Stimulated activated CD8-positive, alpha-beta memory T cell treated with anti-CD3 and anti-CD28 coated beads, Interleukin-15, amount 100 ng/mL, for 1 hour (primary cell): ENCODE measurements around the gene MCMBP.

ENCODE experiments used
- DNase-seq: peaks from one replicate; pipeline ENCODE4 v3.0.0-alpha.2; 2020; ENCODE audit warnings: low read depth

MCMBP gene

GRCh38 chr10:119783665-119784027 is 89.0 kb downstream of the MCMBP start:
- no peak for DNase-seq

DNA sequence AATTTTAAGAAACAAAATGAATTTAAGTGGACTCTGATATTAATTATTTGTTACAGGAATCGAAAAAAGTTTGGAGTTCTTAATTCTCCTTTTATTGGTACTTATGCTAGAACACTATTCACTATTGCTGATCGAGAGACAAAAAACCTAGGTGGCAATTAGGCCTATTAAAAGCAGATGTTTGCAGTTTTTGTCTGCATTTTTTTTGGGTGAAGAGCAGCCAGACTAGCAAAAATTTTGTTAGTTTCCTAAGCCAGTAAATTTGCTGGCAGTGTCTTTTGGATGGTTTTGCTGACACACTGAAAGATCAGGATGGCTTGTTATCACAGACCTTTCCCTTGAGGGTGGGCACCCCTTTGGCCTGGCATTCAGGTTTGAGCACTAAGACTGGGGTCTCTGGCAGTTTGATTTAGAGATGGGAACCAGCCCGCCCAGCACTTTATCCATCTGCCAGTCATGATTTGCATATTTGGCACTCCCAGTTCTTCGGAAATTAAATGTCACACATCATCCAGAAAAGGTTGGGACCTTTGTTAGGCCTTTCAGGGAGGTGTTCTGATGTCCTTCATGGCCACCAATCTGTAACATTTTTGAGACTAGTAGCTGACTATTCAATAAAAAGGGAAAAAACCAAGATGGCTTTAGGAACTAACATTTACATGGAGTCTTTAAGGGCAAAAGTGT is 89.5 kb downstream of the MCMBP start:
- DNase-seq, result no peak

- no peak for DNase-seq
Observed at GRCh38 chr10:119781498-119781897, 91.1 kb downstream of the MCMBP start.

- no peak for DNase-seq
Observed at GRCh38 chr10:119780879-119781480, 91.7 kb downstream of the MCMBP start.
